Stimulated activated CD4-positive, alpha-beta T cell treated with anti-CD3 and anti-CD28 coated beads, Interleukin-1b, Interleukin-23, amount 100 ng/mL, for 24 hours (primary cell): ENCODE data around the gene ZNF280A.
"Not testable (repeated sequence)": the region's sequence is repeated elsewhere in the genome, so short reads cannot be mapped to it uniquely, and the experiment has no call there.

ENCODE experiments used
- DNase-seq, 4 experiments: peaks; one replicate each; pipeline ENCODE4 v3.0.0-alpha.2; 2020; ENCODE audit warnings: low read depth in 4 of 4, low spot score in 1 of 4

ZNF280A gene

GRCh38 chr22:22545084-22545483 lies 25.0 kb upstream of the ZNF280A start:
- DNase-seq = no peak

- DNase-seq = no peak
These were observed 18.3 kb upstream of the ZNF280A start for GRCh38 chr22:22538226-22538989.

GRCh38 chr22:22536916-22537315 lies 16.8 kb upstream of the ZNF280A start:
- DNase-seq = no peak

- no peak for DNase-seq
These were observed 16.4 kb upstream of the ZNF280A start for GRCh38 chr22:22536515-22536914.

DNA sequence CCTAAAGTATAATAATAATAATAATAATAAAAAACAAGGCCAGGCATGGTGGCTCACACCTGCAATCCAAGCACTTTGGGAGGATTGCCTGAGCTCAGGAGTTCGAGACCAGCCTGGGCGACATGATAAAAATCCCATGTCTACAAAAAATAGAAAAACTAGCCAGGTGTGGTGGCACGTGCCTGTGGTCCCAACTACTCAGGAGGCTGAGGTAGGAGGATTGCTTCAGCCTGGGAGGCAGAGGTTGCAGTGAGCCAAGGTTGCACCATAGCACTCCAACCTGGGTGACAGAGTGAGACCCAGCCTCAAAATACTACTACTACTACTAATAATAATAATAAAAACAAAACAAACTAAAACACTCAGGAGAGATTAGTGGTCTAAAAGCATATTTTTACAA lies 15.6 kb upstream of the ZNF280A start:
- DNase-seq = no peak

GRCh38 chr22:22534604-22535415 lies 14.7 kb upstream of the ZNF280A start:
- no peak for DNase-seq

- DNase-seq = no peak
These were observed 13.8 kb upstream of the ZNF280A start for GRCh38 chr22:22533863-22534262.

DNA sequence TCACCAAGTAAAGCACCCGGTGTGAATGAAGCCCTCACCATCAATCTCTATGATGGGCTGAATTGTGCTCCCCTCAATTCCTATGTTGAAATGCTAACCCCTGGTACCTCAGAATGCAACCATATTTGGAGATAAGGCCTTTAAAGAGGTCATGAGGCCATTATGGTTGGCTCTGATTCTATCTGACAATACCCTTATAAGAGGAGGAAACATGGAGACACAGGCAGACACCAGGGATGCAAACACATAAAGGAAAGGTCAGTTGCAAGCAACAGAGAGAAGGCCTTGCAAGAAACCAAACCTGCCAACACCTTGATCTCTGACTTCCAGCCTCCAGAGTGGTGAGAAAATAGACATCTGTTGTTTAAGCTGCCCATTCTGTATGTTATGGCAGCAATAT lies 13.3 kb upstream of the ZNF280A start:
- DNase-seq = no peak

DNA sequence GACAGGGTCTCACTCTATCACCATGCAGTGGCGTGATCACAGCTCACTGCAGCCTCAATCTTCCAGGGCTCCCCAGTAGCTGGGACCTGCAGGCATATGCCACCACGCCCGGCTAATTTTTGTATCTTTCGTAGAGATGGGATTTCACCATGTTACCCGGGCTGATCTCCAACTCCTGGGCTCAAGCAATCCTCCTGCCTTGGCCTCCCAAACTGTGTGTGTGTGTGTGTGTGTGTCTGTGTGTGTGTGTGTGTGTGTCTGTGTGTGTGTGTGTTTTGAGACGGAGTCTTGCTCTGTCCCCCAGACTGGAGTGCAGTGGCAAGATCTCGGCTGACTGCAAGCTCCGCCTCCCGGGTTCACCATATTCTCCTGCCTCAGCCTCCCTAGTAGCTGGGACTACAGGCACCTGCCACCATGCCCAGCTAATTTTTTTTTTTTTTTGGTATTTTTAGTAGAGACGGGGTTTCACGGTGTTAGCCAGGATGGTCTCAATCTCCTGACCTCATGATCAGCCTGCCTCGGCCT lies 12.5 kb upstream of the ZNF280A start:
- not testable (repeated sequence) for DNase-seq

DNA sequence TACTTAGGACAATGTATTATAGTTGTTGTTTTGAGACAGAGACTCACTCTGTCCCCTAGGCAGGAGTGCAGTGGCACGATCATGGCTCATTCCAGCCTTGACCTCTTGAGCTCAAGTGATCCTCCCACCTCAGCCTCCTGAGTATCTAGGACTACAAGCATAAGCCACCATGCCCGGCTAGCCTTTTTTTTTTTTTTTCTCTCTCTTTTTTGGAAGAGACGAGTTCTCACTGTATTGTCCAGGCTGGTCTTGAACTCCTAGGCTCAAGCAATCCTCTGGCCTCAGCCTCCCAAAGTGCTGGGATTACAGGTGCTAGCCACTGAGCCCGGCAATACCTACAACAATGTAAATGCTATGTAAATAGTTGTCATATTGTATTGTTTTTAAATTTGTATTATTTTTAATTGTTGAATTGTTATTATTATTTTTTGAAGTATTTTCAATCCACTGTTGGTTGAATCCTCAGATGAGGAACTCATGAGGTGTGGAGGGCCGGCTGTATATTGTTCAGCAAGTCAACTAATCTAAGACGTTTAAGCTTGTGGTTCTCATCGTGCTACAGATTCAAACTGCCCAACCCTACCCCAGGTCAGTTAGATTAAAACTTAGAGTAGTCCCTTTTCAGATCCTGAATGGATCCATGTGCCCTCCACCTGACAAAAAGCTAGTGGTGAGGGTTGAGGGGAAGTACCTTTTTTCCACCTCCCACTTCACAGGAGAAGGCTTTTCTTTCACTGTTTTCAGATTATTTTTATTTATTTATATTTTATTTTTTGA lies 11.9 kb upstream of the ZNF280A start:
- no peak for DNase-seq

GRCh38 chr22:22528780-22529179 lies 8.7 kb upstream of the ZNF280A start:
- DNase-seq = no peak

DNA sequence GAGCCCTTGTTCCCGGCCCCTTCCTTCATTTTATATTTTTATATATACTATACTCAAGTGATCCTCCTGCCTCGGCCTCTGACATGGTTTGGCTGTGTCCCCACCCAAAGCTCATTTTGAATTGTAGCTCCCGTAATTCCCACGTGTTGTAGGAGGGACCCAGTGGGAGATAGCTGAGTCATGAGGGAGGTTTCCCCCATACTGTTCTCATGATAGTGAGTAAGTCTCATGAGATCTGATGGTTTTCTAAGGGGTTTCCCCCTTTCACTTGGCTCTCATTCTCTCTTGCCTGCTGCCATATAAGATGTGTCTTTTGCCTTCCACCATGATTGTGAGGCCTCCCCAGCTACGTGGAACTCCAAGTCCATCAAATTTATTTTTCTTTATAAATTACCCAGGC lies 7.2 kb upstream of the ZNF280A start:
- no peak for DNase-seq

- DNase-seq = no peak
These were observed 6.2 kb upstream of the ZNF280A start for GRCh38 chr22:22526125-22526912.

DNA sequence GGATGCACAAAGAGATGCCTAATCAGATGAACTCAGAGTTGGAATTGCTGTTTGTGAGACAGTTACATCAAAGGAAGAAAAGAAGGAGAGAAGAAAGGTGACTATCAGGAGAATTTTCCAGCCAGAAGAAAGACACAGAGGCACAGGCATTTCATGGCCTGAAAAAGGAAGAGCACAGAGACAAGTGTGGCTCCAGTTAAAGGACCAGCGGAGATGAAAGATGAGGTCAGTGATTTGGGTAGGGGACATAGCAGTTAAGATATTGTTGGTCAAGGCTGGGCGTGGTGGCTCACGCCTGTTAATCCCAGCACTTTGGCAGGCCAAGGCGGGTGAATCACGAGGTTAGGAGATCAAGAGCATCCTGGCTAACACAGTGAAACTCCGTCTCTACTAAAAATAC lies 3.4 kb upstream of the ZNF280A start:
- DNase-seq = no peak

GRCh38 chr22:22521631-22522030 lies 1.6 kb upstream of the ZNF280A start:
- DNase-seq = no peak

- no peak for DNase-seq
These were observed 865 bp upstream of the ZNF280A start for GRCh38 chr22:22520667-22521602.

DNA sequence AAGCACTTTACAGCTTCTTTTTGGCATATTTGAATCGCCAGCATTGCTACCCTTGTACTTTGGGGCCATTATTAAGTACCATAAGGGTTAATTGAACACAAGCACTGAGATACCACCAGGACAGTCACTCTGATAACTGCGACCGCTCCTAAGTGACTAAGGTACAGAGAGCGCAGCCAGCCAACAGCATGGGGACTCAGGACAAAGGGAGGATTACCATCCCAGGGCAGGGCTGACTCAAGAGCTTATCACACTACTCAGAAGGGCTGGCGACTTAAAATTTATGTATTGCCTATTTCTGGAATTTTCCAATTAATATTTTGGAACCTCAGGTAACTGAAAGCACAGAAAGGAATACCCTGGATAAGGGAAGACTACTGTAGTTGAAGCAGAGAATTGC lies 479 bp downstream of the ZNF280A start:
- DNase-seq = no peak

DNA sequence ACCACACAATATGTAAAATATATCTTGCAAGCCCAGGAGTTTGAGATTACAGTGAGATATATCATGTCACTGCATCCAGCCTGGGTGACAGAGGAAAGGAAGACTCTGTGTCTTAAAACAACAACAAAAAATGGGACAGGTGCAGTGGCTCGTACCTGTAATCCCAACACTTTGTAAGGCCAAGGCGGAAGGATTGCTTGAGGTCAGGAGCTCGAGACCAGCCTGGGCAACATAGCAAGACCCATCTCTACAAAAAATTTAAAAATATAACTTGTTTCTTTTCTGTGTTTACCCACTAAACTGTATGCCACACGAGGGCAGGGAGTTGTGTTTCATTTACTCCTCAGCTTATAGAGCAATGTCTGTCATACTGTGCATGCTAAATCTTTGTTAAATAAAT lies 3.1 kb downstream of the ZNF280A start:
- DNase-seq = no peak

GRCh38 chr22:22515890-22516289 lies 4.2 kb downstream of the ZNF280A start:
- DNase-seq = no peak

GRCh38 chr22:22514431-22514830 lies 5.6 kb downstream of the ZNF280A start:
- not testable (repeated sequence) for DNase-seq
